H1 (cell line): ENCODE data around the gene SH3PXD2A. TPM values are rescaled to one million over a fixed set of nuclear protein-coding genes. Genes with fewer than 3 reads are reported as not detected.

ENCODE experiments used
- CTCF ChIA-PET: fragments of 300-600 bp; sonication (Branson Sonifier 250); formaldehyde crosslinking; loops from one replicate; lab custom pipeline; 2021; ENCODE audit not compliant: partially characterized antibody; lab: Charles Lee
- POLR2A ChIA-PET: fragments of 300-600 bp; sonication (Branson Sonifier 250); formaldehyde crosslinking; loops from one replicate; lab custom pipeline; 2021; ENCODE audit warnings: inconsistent platforms; ENCODE audit not compliant: partially characterized antibody; lab: Charles Lee
- DNase-seq, 2 experiments: peaks; one replicate each; pipeline versions ENCODE4 v3.0.0 to v3.0.0-alpha.2; 2010 to 2022; ENCODE audit warnings: low spot score in 2 of 2, low read depth in 1 of 2, mixed read lengths in 1 of 2
- FAIRE-seq: peaks from 2 replicates; lab custom pipeline; 2011; peaks lifted over from hg19 to GRCh38; lab: Jason Lieb, UNC
- H2AFZ ChIP-seq: 2 replicates; pipeline ENCODE4 v1.8.1; 2012; ENCODE audit warnings: low read length, inconsistent platforms
- H2AK5ac ChIP-seq: 2 replicates; pipeline ENCODE4 v1.6.1; 2013; ENCODE audit warnings: low read depth, low read length
- H2BK120ac ChIP-seq: replicated peaks from 2 replicates; pipeline ENCODE3; 2013; ENCODE audit warnings: low read depth, low read length, inconsistent platforms
- H2BK12ac ChIP-seq: 2 replicates; pipeline ENCODE4 v1.6.1; 2013; ENCODE audit warnings: low read depth, low read length
- H2BK15ac ChIP-seq: 2 replicates; pipeline ENCODE4 v1.6.1; 2013; ENCODE audit warnings: low read length
- H2BK20ac ChIP-seq: 2 replicates; pipeline ENCODE4 v1.6.1; 2013; ENCODE audit warnings: low read length
- H2BK5ac ChIP-seq: 2 replicates; pipeline ENCODE4 v1.6.1; 2013; ENCODE audit warnings: low read depth, low read length
- H3K14ac ChIP-seq: 2 replicates; pipeline ENCODE4 v1.6.1; 2013; ENCODE audit warnings: inconsistent platforms; ENCODE audit not compliant: insufficient read length
- H3K18ac ChIP-seq: 2 replicates; pipeline ENCODE4 v1.6.1; 2013; ENCODE audit warnings: low read length; ENCODE audit errors: extremely low read depth
- H3K23ac ChIP-seq: 2 replicates; pipeline ENCODE4 v1.6.1; 2013; ENCODE audit warnings: inconsistent platforms; ENCODE audit not compliant: insufficient read length
- H3K23me2 ChIP-seq: 2 replicates; pipeline ENCODE4 v1.6.1; 2013; ENCODE audit warnings: low read depth, low read length
- H3K27ac ChIP-seq: 2 replicates; pipeline ENCODE4 v1.6.1; 2011; ENCODE audit warnings: low read depth, low read length, inconsistent platforms
- H3K27me3 ChIP-seq, 4 experiments: replicated peaks in 1 of 4; 1 replicate in 1 of 4; 2 replicates in 3 of 4; pipeline versions ENCODE4 v1.6.1 to v1.8.1; 2011 to 2013; ENCODE audit warnings: low read length in 3 of 4, mild to moderate bottlenecking in 3 of 4, inconsistent platforms in 2 of 4, mixed read lengths in 2 of 4, moderate library complexity in 1 of 4; ENCODE audit not compliant: control insufficient read depth in 3 of 4, insufficient read depth in 3 of 4; ENCODE audit errors: extremely low read depth in 1 of 4
- H3K36me3 ChIP-seq, 4 experiments: 2 replicates each; pipeline versions ENCODE4 v1.6.1 to v1.8.1; 2011 to 2013; ENCODE audit warnings: mild to moderate bottlenecking in 4 of 4, low read length in 3 of 4, moderate library complexity in 2 of 4, control low read depth in 1 of 4, inconsistent platforms in 1 of 4; ENCODE audit not compliant: insufficient read depth in 4 of 4, control insufficient read depth in 2 of 4
- H3K4ac ChIP-seq: replicated peaks from 2 replicates; pipeline ENCODE3; 2013; ENCODE audit warnings: low read length, low read depth, mixed read lengths, inconsistent platforms; ENCODE audit not compliant: insufficient read length
- H3K4me1 ChIP-seq, 4 experiments: replicated peaks in 1 of 4; 1 replicate in 1 of 4; 2 replicates in 3 of 4; pipeline versions ENCODE4 v1.6.1 to v1.8.1; 2011 to 2013; ENCODE audit warnings: low read length in 3 of 4, inconsistent platforms in 2 of 4, mixed read lengths in 1 of 4; ENCODE audit not compliant: insufficient read depth in 4 of 4, control insufficient read depth in 3 of 4
- H3K4me2 ChIP-seq, 2 experiments: 2 replicates each; pipeline versions ENCODE4 v1.6.1 to v1.8.1; 2011 to 2013; ENCODE audit warnings: low read depth in 2 of 2, low read length in 2 of 2, control low read depth in 1 of 2, inconsistent platforms in 1 of 2, mild to moderate bottlenecking in 1 of 2; ENCODE audit not compliant: insufficient read depth in 1 of 2
- H3K4me3 ChIP-seq, 4 experiments: fragments of 200-600, 300-600 bp in 1 of 4; sonication (generic), shearing (Covaris generic), sonication (Bioruptor Twin) in 1 of 4; 2 replicates each; pipeline versions ENCODE4 v1.5.1 to v1.8.1; 2011 to 2016; ENCODE audit warnings: low read length in 4 of 4, low read depth in 3 of 4, control low read depth in 2 of 4, inconsistent platforms in 2 of 4, mild to moderate bottlenecking in 2 of 4, mixed read lengths in 1 of 4, moderate library complexity in 1 of 4; ENCODE audit not compliant: insufficient read depth in 2 of 4; ENCODE audit errors: extremely low read depth in 1 of 4
- H3K56ac ChIP-seq: replicated peaks from 2 replicates; pipeline ENCODE3; 2013; ENCODE audit warnings: low read depth, mild to moderate bottlenecking, mixed read lengths, low read length, inconsistent platforms; ENCODE audit not compliant: insufficient read length
- H3K79me1 ChIP-seq: 2 replicates; pipeline ENCODE4 v1.6.1; 2013; ENCODE audit warnings: low read depth, low read length, control low read depth
- H3K79me2 ChIP-seq, 2 experiments: 2 replicates each; pipeline versions ENCODE4 v1.6.1 to v1.8.1; 2012 to 2013; ENCODE audit warnings: low read length in 2 of 2, mild to moderate bottlenecking in 2 of 2, inconsistent platforms in 1 of 2; ENCODE audit not compliant: insufficient read depth in 2 of 2, control insufficient read depth in 1 of 2
- H3K9ac ChIP-seq, 4 experiments: replicated peaks in 1 of 4; 1 replicate in 1 of 4; 2 replicates in 3 of 4; pipeline versions ENCODE4 v1.6.1 to v1.8.1; 2011 to 2013; ENCODE audit warnings: low read depth in 3 of 4, low read length in 3 of 4, control low read depth in 2 of 4, mild to moderate bottlenecking in 2 of 4, moderate library complexity in 2 of 4, inconsistent platforms in 1 of 4; ENCODE audit errors: extremely low read depth in 1 of 4
- H3K9me3 ChIP-seq, 2 experiments: 2 replicates each; pipeline versions ENCODE4 v1.6.1 to v1.8.1; 2012 to 2013; ENCODE audit warnings: mild to moderate bottlenecking in 2 of 2, moderate library complexity in 2 of 2, control low read depth in 1 of 2, inconsistent platforms in 1 of 2, low read depth in 1 of 2, low read length in 1 of 2, mixed read lengths in 1 of 2; ENCODE audit not compliant: insufficient read depth in 2 of 2
- H4K20me1 ChIP-seq, 2 experiments: replicated peaks in 1 of 2; 2 replicates each; pipeline versions ENCODE3 to v1.8.1; 2011 to 2013; ENCODE audit warnings: inconsistent platforms in 2 of 2, low read length in 2 of 2, mild to moderate bottlenecking in 1 of 2; ENCODE audit not compliant: insufficient read depth in 2 of 2, control insufficient read depth in 1 of 2
- H4K5ac ChIP-seq: 2 replicates; pipeline ENCODE4 v1.6.1; 2013; ENCODE audit warnings: low read length, low read depth, mixed read lengths, inconsistent platforms; ENCODE audit not compliant: insufficient read length
- H4K8ac ChIP-seq: 2 replicates; pipeline ENCODE4 v1.8.0; 2013; ENCODE audit warnings: mild to moderate bottlenecking, moderate library complexity, low read length, inconsistent platforms; ENCODE audit not compliant: insufficient read depth; ENCODE audit errors: extremely low read depth
- H4K91ac ChIP-seq: replicated peaks from 2 replicates; pipeline ENCODE3; 2013; ENCODE audit warnings: low read length, mixed read lengths, inconsistent platforms; ENCODE audit not compliant: insufficient read length
- KDM5A ChIP-seq: fragments of 200-600 bp; IDR thresholded peaks from 2 replicates; pipeline ENCODE4 v1.7.1; 2012; ENCODE audit warnings: mild to moderate bottlenecking, low read length, inconsistent platforms, mixed read lengths
- MAX ChIP-seq: IDR thresholded peaks from 2 replicates; pipeline ENCODE4 v1.6.1; 2012; ENCODE audit warnings: inconsistent platforms
- POLR2A ChIP-seq, 2 experiments: IDR thresholded peaks; 1 replicate in 1 of 2; 2 replicates in 1 of 2; pipeline ENCODE4 v1.6.1; 2011; ENCODE audit warnings: low read depth in 2 of 2, low read length in 2 of 2, mild to moderate bottlenecking in 2 of 2; ENCODE audit errors: control extremely low read depth in 1 of 2
- POU5F1 ChIP-seq: IDR thresholded peaks from 2 replicates; pipeline ENCODE4 v1.6.1; 2011; ENCODE audit warnings: low read depth, mild to moderate bottlenecking, low read length, moderate library complexity
- SAP30 ChIP-seq: fragments of 300-600 bp; sonication (generic); IDR thresholded peaks from 2 replicates; pipeline ENCODE4 v1.7.1; 2012; ENCODE audit warnings: low read length, moderate library complexity, mild to moderate bottlenecking, inconsistent platforms; ENCODE audit not compliant: insufficient read depth, insufficient replicate concordance
- SIN3A ChIP-seq, 2 experiments: IDR thresholded peaks in 1 of 2; conservative IDR thresholded peaks in 1 of 2; 2 replicates each; pipeline ENCODE4 v1.6.1; 2011 to 2012; ENCODE audit warnings: low read length in 2 of 2, improper control_type of control experiment in 1 of 2, low read depth in 1 of 2, mild to moderate bottlenecking in 1 of 2
- SRF ChIP-seq: IDR thresholded peaks from 2 replicates; pipeline ENCODE4 v1.6.1; 2011; ENCODE audit warnings: mild to moderate bottlenecking, low read depth, low read length, moderate library complexity
- TCF12 ChIP-seq: IDR thresholded peaks from 2 replicates; pipeline ENCODE4 v1.6.1; 2011; ENCODE audit warnings: low read depth, mild to moderate bottlenecking, low read length
- USF2 ChIP-seq: IDR thresholded peaks from 2 replicates; pipeline ENCODE4 v1.6.1; 2011; ENCODE audit warnings: low read length, improper control_type of control experiment
- ZNF274 ChIP-seq: IDR thresholded peaks from 2 replicates; pipeline ENCODE4 v1.7.0; 2012; ENCODE audit warnings: low read length, borderline replicate concordance; ENCODE audit errors: extremely low read depth
- WGBS, 2 experiments: shearing (Covaris generic) in 1 of 2; methylation state at CpG; one replicate each; pipeline versions ENCODE4 v1.1.6 to v1.1.7; 2013 to 2015; ENCODE audit warnings: low lambda C conversion rate in 2 of 2, mixed read lengths in 2 of 2, inconsistent platforms in 1 of 2, low coverage in 1 of 2, missing lambda C conversion rate in 1 of 2; ENCODE audit not compliant: insufficient replicate concordance in 2 of 2, insufficient coverage in 1 of 2, insufficient read length in 1 of 2; ENCODE audit errors: extremely low coverage in 1 of 2, missing lambda C conversion rate in 1 of 2; 5-methylcytosine and 5-hydroxymethylcytosine counted together
- polyA plus RNA-seq, 7 experiments: library from polyadenylated mRNA; depleted of rRNA in 3 of 7; stranded (reverse) in 5 of 7; unstranded in 2 of 7; fragments of >200 nt in 5 of 7; fragments of 200-250 nt in 2 of 7; gene quantifications; 1 replicate in 5 of 7; 2 replicates in 1 of 7; 4 replicates in 1 of 7; pipeline versions ENCODE4 v1.2.1 to v1.2.3, GENCODE V29; 2011 to 2013; ENCODE audit warnings: missing spikeins in 2 of 7, mixed read lengths in 2 of 7
- total RNA-seq: library from RNA; stranded (reverse); fragmentation: NEBNext Ultra II Directional; extraction: Animal tissue kit (Norgen Biotek cat#: 25700); gene quantifications from 2 replicates; pipeline ENCODE4 v1.2.1, GENCODE V29; 2021

The SH3PXD2A gene
- total and polyA plus RNA-seq, 2 of the 8 experiments (the other 6 are each of a cell fraction or from before 2014, with no cell fraction given): 5.4 to 16.3 TPM

GRCh38 chr10:103722632-103723031 lies 132.7 kb downstream of the SH3PXD2A start:
- H3K27me3 ChIP-seq: no peaks in the 10 kb centered on the region
- H2BK20ac ChIP-seq: no peak overlapping the region
- no peak overlapping the region for H3K4ac ChIP-seq
- H3K4me3 ChIP-seq: no peak overlapping the region
- H4K91ac ChIP-seq: no peak overlapping the region
- ChIA-PET CTCF (interaction anchor here (1.0 to 6.8 kb wide), 7 partner anchors 8 to 163 kb away, joined by 3 to 61 read pairs (median 6); no protein-coding TSS in a partner anchor), POLR2A (interaction anchor here (0.7 to 1.7 kb wide), 6 partner anchors 8 to 435 kb away, joined by 3 to 9 read pairs (median 3); no protein-coding TSS in a partner anchor)
- H2BK12ac ChIP-seq: no peak overlapping the region
- no peak overlapping the region for H3K4me2 ChIP-seq
- H3K4me1 ChIP-seq: peaks cover 0 to 3% (median under 1%) of the 10 kb centered on the region in 4 experiments; a peak in 3 of 7 replicates
- FAIRE-seq: no peak
- H3K18ac ChIP-seq: no peak overlapping the region
- no peaks in the 10 kb centered on the region; the same call in 1 of the 2 replicates for H3K23me2 ChIP-seq
- H2BK120ac ChIP-seq: no peak overlapping the region
- no peaks in the 10 kb centered on the region for H3K36me3 ChIP-seq
- H3K14ac ChIP-seq: no peak overlapping the region
- no peaks in the 10 kb centered on the region for H4K20me1 ChIP-seq
- H3K79me2 ChIP-seq: no peaks in the 10 kb centered on the region
- H3K56ac ChIP-seq: no peak overlapping the region
- 93% methylated on average over 7 of the region's 7 CpGs; no CpG with 5 or more reads in 1 of the 2 experiments for WGBS, 2 experiments
- H2BK5ac ChIP-seq: no peak overlapping the region
- no peak for DNase-seq
- no peak overlapping the region for H2AK5ac ChIP-seq
- H4K5ac ChIP-seq: no peak overlapping the region
- no peak overlapping the region for H2AFZ ChIP-seq
- H3K9me3 ChIP-seq: no peaks in the 10 kb centered on the region
- H3K23ac ChIP-seq: no peak overlapping the region
- H2BK15ac ChIP-seq: no peak overlapping the region
- no peak overlapping the region for H3K27ac ChIP-seq
- H3K9ac ChIP-seq: no peak overlapping the region
- H3K79me1 ChIP-seq: no peaks in the 10 kb centered on the region
- no peak overlapping the region for H4K8ac ChIP-seq
- TF ChIP-seq MAX: no peak
- TF ChIP-seq POU5F1: no peak
- no peak for TF ChIP-seq ZNF274
- no peak for TF ChIP-seq SIN3A (conservative IDR thresholded peaks at IDR 0.05 in 1 of 2, IDR thresholded peaks at IDR 0.05 in 1 of 2; ENCODE audit: low read depth in 1 of 2, low read length in 2 of 2)
- no peak for TF ChIP-seq TCF12
- no peak for TF ChIP-seq KDM5A
- no peak for TF ChIP-seq USF2
- no peak for TF ChIP-seq POLR2A (IDR thresholded peaks at IDR 0.05; ENCODE audit: control extremely low read depth in 1 of 2, low read depth in 2 of 2, low read length in 2 of 2)
- no peak for TF ChIP-seq SAP30
- TF ChIP-seq SRF: no peak
